ENCODE results near the gene ANKRD27. TPM values are rescaled to one million over a fixed set of nuclear protein-coding genes. Genes with fewer than 3 reads are reported as not detected.

The ANKRD27 gene
- total RNA-seq, 1 experiment from 2014 or later = 48.1 TPM

DNA sequence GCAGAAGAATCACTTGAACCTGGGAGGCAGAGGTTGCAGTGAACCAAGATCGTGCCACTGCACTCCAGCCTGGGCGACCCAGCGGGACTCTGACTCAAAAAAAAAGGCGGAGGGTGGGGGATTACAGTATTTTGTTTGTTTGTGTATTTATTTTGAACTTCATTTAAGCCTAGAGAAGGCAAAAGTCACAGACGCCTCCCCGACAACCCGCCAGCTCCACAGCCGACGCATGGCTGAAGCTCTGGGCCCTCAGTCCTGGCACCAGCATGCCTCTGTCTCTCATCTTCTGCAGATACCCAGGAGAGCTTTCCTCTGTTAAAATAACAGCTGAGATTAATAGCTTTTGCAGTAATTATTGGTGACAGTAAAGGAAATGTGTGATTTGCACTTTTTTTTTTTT is 111.2 kb downstream of the ANKRD27 start:
- ATAC-seq (no peak), DNase-seq (ENCODE audit: low read depth, low spot score) (no peak)
- no peaks in the 10 kb centered on the region for H3K79me2 ChIP-seq (ENCODE audit: insufficient read depth, low read length)
- ChIA-PET CTCF (no interaction called here), POLR2A (no interaction called here), RAD21 (ENCODE audit: low non-redundant PET in 1 of 2, low total read pairs in 2 of 2, uncharacterized antibody in 2 of 2, unreplicated experiment in 2 of 2) (no interaction called here)
- no peaks in the 10 kb centered on the region for H3K9me3 ChIP-seq (ENCODE audit: control insufficient read depth in 1 of 2, insufficient read depth in 1 of 2, low read depth in 1 of 2, low read length in 2 of 2)
- BruUV-seq (replicated peaks) = no TSS peak
- no peak overlapping the region for H3K4me2 ChIP-seq (ENCODE audit: low read length)
- H3K9me2 ChIP-seq (ENCODE audit: insufficient read depth) = no peaks in the 10 kb centered on the region
- TF ChIP-seq POLR2A (IDR thresholded peaks at IDR 0.05; ENCODE audit: borderline replicate concordance, extremely low read depth, insufficient read depth, insufficient read length) = no peak
- TF ChIP-seq CBX3 (IDR thresholded peaks at IDR 0.05; ENCODE audit: low read depth) = no peak
- TF ChIP-seq FOSL1 (IDR thresholded peaks at IDR 0.05; ENCODE audit: low read depth) = no peak
- TF ChIP-seq MAX (IDR thresholded peaks at IDR 0.05) = no peak
- no peak for TF ChIP-seq CTCF (IDR thresholded peaks at IDR 0.05 in 2 of 3, conservative IDR thresholded peaks at IDR 0.05 in 1 of 3; ENCODE audit: borderline replicate concordance in 1 of 3, insufficient read depth in 1 of 3, low read depth in 2 of 3, low read length in 2 of 3)
- TF ChIP-seq ELF1 (IDR thresholded peaks at IDR 0.05; ENCODE audit: borderline replicate concordance, low read depth) = no peak
- no peak for TF ChIP-seq ZBTB33 (IDR thresholded peaks at IDR 0.05; ENCODE audit: extremely low read depth, insufficient replicate concordance, low read length)
- no peak for TF ChIP-seq EGR1 (IDR thresholded peaks at IDR 0.05; ENCODE audit: low read depth)
- TF ChIP-seq ZNF274 (IDR thresholded peaks at IDR 0.05; ENCODE audit: low read depth, low read length) = no peak
- TF ChIP-seq SIN3A (IDR thresholded peaks at IDR 0.05; ENCODE audit: low read depth) = no peak
- no peak for TF ChIP-seq YY1 (IDR thresholded peaks at IDR 0.05; ENCODE audit: extremely low read depth, insufficient replicate concordance, low read depth, low read length)
- TF ChIP-seq POLR2AphosphoS5 (IDR thresholded peaks at IDR 0.05; ENCODE audit: low read depth, low read length) = no peak
- TF ChIP-seq ZFX (IDR thresholded peaks at IDR 0.05) = no peak
- TF ChIP-seq CEBPB (IDR thresholded peaks at IDR 0.05; ENCODE audit: low read depth) = no peak
- TF ChIP-seq, protein P1, sequence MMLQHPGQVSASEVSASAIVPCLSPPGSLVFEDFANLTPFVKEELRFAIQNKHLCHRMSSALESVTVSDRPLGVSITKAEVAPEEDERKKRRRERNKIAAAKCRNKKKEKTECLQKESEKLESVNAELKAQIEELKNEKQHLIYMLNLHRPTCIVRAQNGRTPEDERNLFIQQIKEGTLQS (IDR thresholded peaks at IDR 0.05) = no peak
- TF ChIP-seq SP1 (IDR thresholded peaks at IDR 0.05; ENCODE audit: low read depth) = no peak
- TF ChIP-seq SRF (IDR thresholded peaks at IDR 0.05; ENCODE audit: low read depth) = no peak
- no peak for TF ChIP-seq JUND (IDR thresholded peaks at IDR 0.05)
- no peak for TF ChIP-seq REST (IDR thresholded peaks at IDR 0.05; ENCODE audit: low read depth)
- H4K20me1 ChIP-seq (ENCODE audit: insufficient read depth) = no peaks in the 10 kb centered on the region
- H3K36me3 ChIP-seq (ENCODE audit: control insufficient read depth in 1 of 2, insufficient read depth in 2 of 2, low read length in 2 of 2) = no peaks in the 10 kb centered on the region
- H2AFZ ChIP-seq (ENCODE audit: low read depth, low read length, poor library complexity, severe bottlenecking) = no peak overlapping the region
- H3K4me3 ChIP-seq (replicated peaks in 1 of 2; ENCODE audit: low read depth in 1 of 2, low read length in 2 of 2) = no peak overlapping the region
- H3K9ac ChIP-seq (ENCODE audit: low read length) = no peak overlapping the region
- intact Hi-C loops (cut with micrococcal nuclease) = no loop called here
- no peaks in the 10 kb centered on the region for H3K4me1 ChIP-seq (ENCODE audit: control insufficient read depth in 1 of 2, insufficient read depth in 2 of 2, low read length in 2 of 2)
- H3K27ac ChIP-seq (ENCODE audit: low read depth, low read length) = no peak overlapping the region
- no peaks in the 10 kb centered on the region for H3K27me3 ChIP-seq (ENCODE audit: insufficient read depth, low read length)
